Frontal cortex (tissue), 4 donors: ENCODE measurements around the gene EML5. TPM values are rescaled to one million over a fixed set of nuclear protein-coding genes. Genes with fewer than 3 reads are reported as not detected.
"Not testable (repeated sequence)": the region's sequence is repeated elsewhere in the genome, so short reads cannot be mapped to it uniquely, and the experiment has no call there.

Experiments used
- DNase-seq, 2 donors: peaks; one replicate each; pipeline ENCODE4 v3.0.0; 2012; ENCODE audit warnings: low spot score in 2 of 2
- FAIRE-seq: peaks from 2 replicates; lab custom pipeline; 2012; peaks lifted over from hg19 to GRCh38; lab: Jason Lieb, UNC
- total RNA-seq: library from RNA; depleted of rRNA; stranded (reverse); fragments of >200 nt; gene quantifications from one replicate; pipeline ENCODE4 v1.2.3, GENCODE V29; 2014
- donor health status: control.
- donor health status: control.
- donor health status: control.

Gene EML5
- total RNA-seq = 32.6 TPM

- FAIRE-seq (no peak), DNase-seq (peak; percentile 82 to 85)
These were observed at the start of gene EML5 for GRCh38 chr14:88792473-88793258. TSS of gene EML5 (minus strand) at chr14:88792953. CDS start at chr14:88792503, 450 bp downstream.

DNA sequence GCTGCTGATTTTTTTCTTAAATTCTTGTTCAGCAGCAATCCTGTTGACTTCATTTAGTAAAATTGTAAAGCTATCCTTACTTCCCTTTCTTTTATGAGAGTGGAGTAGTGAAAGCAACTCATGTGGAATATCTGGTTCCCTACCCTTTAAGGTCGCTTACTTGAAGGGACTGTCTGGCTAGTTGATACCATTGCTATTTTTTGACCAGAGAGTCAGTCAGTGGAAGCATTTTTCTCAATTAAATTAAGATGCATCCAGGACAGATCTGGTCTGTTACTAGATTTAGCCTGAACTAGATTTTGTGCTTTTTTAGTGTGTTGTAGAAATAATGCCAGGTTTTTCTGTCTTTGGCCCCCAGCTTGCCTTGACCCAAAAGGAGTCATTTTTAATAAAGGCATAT lies 49.7 kb upstream of the EML5 start:
- no peak for DNase-seq

DNA sequence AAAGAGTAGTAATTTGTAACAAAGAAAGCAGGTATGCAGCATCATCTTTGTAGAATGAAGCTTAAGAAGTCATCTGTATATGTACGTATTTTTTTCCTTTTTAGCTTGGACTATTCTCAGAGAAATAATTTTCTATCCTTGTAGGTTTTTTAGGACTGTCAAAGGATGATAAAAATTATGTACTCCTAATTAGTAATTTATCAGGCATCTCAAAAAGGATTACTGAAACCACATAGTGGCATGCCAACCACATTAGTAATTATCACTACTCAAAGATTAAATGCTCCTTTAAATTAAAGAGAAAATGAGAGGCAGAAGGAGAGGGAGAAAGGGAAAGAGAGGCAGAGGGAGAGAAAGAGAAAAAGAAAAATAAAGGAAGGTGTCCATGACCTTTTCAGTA lies 49.0 kb upstream of the EML5 start:
- DNase-seq (no peak), FAIRE-seq (no peak)

More for the DNA sequence above, 49.7 kb upstream of the EML5 start:
- no peak for FAIRE-seq

- no peak for FAIRE-seq
These were observed 48.2 kb upstream of the EML5 start for GRCh38 chr14:88840926-88841325.

DNA sequence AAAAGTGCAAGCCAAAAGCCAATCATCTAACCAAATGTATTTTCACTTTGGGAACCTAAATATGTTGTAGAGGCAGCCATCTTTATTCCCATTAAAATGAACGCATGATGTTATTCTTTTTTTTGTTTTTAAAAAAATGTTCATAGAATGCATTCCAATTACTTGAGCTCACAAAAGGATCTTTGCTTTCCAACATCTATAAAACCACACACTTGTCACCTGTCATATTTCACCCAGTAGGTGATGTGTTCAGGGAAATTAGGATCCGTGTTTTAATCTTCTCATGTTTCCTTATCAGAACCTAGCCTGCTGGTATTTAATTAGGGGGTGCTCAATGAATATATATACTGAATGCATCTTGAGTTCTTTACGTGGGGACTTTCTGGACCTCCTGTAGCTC lies 45.3 kb upstream of the EML5 start:
- FAIRE-seq = no peak
- DNase-seq = no peak

More at GRCh38 chr14:88840926-88841325, 48.2 kb upstream of the EML5 start:
- no peak for DNase-seq

DNA sequence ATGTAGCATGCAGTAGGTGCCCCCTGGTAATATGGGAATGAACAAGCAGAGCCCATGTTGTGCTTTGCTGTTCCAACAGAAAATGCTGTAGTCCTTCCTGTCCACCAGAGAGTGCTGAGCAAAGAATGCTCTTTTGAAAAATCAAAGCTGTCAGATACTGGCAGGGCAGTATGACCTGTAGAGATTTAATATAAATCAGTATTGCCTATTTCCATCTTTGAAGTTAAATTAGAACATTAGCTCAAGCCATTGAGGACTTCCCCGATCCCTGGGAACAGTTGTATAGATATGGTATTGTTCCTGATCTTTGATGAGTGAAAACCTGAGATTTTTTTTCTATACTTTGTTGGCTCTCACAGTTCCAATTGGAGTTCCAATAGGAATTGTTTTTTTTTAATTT lies 44.7 kb upstream of the EML5 start:
- no peak for FAIRE-seq
- no peak for DNase-seq

DNA sequence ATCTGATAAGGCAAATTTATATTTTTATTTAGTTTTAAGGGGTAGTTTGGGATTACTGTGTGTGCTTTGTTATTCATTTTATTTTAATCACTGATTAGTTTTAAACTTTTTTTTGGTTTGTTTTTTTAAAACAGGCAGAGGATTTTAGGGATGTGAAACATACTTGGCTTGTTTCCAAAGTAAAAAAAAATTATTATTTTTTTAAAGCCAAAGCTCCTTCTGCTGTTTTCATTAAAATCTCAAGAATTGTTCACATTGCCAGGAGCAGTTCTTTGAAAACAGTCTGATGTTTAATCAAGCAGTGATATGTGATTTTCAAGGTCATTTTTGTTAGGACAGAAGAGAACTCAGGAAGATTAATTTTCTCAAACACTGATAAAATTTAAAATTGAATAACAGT lies 42.9 kb upstream of the EML5 start:
- FAIRE-seq (peak; percentile 91), DNase-seq (no peak)

DNA sequence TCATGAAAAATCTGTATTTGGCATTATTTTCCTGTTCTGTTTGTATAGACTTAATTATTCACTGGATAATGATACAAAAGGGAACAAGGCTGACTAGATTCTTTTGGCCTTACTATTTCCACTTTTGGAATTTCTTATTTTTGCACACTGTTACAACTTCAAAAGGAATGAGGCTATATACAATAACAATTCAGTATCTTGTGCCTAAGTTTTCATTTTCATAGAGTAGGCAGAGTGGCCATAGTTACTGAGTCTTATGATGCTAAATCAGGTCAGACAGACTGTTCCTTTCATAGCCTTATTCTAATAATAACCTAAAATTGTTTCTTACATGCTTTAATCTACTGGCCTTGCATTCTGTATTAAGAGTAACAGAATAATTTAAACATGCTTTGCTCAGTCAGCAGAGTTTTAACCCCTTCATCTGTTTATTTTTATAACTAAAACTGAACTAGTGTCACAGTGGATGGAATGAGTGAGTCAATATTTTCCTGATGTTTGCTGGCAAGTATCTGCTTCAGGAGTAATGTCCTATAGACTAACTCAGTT lies 42.2 kb upstream of the EML5 start:
- DNase-seq (no peak), FAIRE-seq (no peak)

DNA sequence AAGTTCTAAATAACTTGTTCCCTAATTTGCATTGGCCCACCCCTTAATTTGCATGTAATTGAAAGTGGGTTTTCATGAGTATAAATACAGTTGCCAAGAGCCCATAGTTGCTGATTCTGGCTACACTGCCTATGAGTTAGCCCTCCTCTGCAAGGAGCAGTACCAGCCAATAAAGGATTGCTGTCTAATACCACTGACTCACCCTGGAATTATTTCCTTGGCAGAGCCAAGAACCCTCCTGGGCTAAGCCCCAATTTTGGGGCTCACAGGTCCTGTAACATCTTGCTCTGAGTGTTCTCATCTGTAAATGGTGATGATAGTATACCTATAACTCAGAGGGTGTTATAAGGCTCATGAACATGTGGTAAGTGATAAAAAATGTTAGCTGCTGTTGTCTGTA lies 38.5 kb upstream of the EML5 start:
- no peak for FAIRE-seq
- DNase-seq = no peak

GRCh38 chr14:88829685-88830302 lies 37.0 kb upstream of the EML5 start:
- DNase-seq = no peak
- no peak for FAIRE-seq

DNA sequence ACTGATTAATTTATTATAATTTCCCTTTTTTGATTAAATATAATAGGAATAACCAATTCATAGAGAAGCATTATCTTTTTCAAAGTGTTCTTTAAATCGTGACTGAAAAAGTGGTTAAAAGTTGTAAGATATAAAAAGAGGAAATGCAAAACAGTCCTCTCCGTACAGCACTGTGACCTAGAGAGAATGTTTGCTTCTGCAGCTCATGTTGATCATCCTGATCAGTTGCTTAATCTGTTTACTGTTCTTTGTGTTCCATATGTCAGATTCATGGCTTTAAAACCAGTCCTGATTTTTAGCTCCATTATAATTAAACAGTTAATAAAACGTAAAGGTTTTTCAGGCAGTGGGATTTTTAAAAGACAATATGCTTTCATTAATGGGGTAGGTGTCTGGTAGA lies 36.4 kb upstream of the EML5 start:
- no peak for FAIRE-seq
- no peak for DNase-seq

DNA sequence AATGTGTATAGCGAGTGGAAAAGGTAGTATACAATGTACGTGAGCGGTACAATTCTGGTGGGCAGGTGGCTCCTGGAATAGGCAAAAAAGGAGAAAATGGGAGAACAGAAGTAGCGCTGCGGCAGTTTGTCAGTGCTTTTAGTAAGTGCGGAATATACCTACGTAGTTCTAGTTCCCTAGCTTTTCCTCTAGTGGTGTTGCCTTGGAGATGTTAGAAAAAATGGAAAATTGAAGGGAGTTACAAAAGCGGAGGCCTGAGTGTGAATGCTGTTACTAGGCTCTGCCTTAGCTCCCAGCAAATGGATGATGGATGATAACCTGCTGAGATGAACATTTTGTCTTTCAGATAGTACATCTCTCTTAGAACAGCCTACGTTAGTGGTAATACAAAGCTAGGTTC lies 32.8 kb upstream of the EML5 start:
- no peak for DNase-seq
- no peak for FAIRE-seq

DNA sequence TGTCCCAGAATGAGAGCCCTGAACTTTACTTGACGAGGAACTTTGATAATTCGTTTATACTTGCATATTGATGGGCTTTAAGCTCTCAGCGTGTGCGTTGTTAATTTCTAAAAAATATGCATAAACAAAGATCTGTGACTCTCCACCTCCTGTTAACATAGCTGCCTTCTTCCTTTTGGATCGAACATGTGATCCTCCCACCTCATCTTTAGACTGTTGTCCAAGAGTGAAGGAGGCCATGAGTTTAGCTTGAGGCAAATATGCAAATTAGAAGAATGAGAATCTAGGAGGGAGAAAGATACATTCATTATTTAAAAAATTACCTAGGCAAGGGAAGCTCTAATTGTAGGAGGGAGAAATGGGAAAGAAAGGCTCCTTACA lies 32.3 kb upstream of the EML5 start:
- DNase-seq = no peak
- no peak for FAIRE-seq

- no peak for FAIRE-seq
These were observed 31.7 kb upstream of the EML5 start, which contains the start of gene TTC8 for GRCh38 chr14:88824314-88825077. TSS of gene TTC8 (plus strand) at chr14:88824651. CDS start at chr14:88824708, 57 bp downstream.

GRCh38 chr14:88823968-88824313 lies 31.2 kb upstream of the EML5 start:
- DNase-seq = no peak
- FAIRE-seq = no peak

More at GRCh38 chr14:88824314-88825077, 31.7 kb upstream of the EML5 start, which contains the start of gene TTC8:
- DNase-seq = peak; percentile 54 to 70

DNA sequence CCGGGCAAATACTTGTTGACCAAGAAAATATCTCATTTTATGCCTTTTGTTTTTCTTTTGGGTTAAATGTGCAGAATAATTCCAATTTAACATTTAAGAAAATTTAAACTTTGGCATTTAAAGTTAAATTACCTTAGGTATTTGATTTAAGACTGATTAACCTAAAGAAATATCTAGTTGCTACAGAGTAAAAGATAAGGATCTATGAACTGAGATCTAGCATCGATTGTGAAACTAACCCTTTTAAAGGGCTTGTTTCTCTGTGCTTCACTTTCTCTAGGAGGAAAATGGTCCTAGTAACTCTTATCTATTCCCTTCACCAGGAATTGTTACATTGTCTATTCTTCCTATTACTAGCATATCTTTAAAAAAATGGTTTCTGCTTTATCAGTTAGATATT lies 29.1 kb upstream of the EML5 start:
- no peak for FAIRE-seq

DNA sequence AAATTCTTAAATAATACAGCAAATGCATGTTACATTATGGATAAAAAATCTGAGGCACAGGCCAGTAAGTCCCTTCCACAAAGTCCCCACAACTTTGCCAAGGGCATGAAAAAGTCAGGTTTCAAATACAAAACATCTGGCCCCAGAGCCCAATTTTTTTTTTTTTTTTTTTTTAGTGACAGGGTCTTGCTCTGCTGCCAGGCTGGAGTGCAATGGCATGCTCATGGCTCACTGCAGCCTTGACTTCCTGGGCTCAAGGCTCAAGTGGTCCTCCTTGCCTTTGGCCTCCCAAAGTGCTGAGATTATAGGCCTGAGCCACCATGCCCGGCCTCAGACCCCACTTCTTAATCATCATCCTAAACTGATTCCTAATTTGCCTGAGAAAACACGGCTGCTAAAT lies 28.6 kb upstream of the EML5 start:
- FAIRE-seq (no peak), DNase-seq (no peak)

More for the DNA sequence above, 29.1 kb upstream of the EML5 start:
- no peak for DNase-seq

DNA sequence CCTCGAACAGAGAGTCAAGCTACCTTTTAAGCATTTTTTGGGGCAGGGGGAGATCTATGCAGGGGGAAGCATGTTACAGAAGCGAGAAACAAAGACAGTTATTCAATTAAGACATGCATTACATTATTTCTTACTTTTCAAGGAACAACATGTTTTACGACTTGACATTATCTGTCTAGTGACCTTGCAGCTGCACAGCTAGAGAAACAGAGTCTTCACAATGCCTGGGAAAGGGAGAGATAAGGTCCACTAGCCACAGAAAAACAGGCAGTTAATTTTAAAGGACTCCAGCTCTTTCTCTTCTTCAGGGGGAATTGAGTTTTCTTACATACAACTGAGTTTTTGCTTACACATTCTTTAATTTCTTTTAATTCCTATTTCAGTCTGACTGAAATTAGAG lies 26.9 kb upstream of the EML5 start:
- not testable (repeated sequence) for FAIRE-seq

GRCh38 chr14:88818018-88818417 lies 25.3 kb upstream of the EML5 start:
- DNase-seq (no peak), FAIRE-seq (no peak)

More for the DNA sequence above, 26.9 kb upstream of the EML5 start:
- not testable (repeated sequence) for DNase-seq

DNA sequence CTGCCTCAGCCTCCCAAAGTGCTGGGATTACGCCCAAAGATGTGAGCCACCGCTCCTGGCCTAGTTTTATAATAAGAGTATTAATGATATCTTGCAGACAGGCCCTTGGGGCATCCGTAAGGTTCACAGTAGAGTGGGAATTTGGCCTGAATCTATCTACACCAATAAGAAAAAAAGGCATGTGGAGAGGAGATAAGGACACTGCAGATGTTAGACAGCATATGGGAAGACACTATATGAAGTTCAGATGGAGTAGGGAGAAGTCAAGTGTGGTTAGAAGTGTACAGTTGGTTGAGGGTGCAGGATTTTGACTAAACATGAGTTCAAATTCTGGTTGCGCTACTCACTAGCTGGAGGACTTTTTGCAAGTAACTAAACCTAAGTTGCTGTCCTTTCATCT lies 23.2 kb upstream of the EML5 start:
- DNase-seq = no peak
- no peak for FAIRE-seq
